Transverse colon (tissue), 4 donors: ENCODE results near the gene ARF1.

Source experiments
- EP300 ChIP-seq: sonication (generic); formaldehyde crosslinking; IDR thresholded peaks from one replicate; pipeline ENCODE4 v1.6.1; 2017; ENCODE audit warnings: antibody characterized with exemption, low read depth
- POLR2A ChIP-seq: fragments of 450-650 bp; IDR thresholded peaks from one replicate; pipeline ENCODE4 v1.6.1; 2016; ENCODE audit warnings: antibody characterized with exemption, mild to moderate bottlenecking, moderate library complexity
- POLR2AphosphoS5 ChIP-seq, 3 donors: sonication (generic); formaldehyde crosslinking; IDR thresholded peaks; one replicate each; pipeline ENCODE4 v1.6.1; 2016; ENCODE audit warnings: antibody characterized with exemption in 3 of 3
- TF ChIP-seq, protein P1 (sequence below), 5 experiments: fragments of 200-600 bp in 3 of 5; fragments of 450-650 bp in 2 of 5; sonication (generic) in 3 of 5; IDR thresholded peaks; 1 replicate in 2 of 5; 2 replicates in 3 of 5; pipeline ENCODE4 v1.5.1; 2016 to 2017; ENCODE audit warnings: antibody characterized with exemption in 5 of 5, inconsistent platforms in 3 of 5, mild to moderate bottlenecking in 2 of 5, moderate library complexity in 1 of 5

- TF ChIP-seq, protein P1, sequence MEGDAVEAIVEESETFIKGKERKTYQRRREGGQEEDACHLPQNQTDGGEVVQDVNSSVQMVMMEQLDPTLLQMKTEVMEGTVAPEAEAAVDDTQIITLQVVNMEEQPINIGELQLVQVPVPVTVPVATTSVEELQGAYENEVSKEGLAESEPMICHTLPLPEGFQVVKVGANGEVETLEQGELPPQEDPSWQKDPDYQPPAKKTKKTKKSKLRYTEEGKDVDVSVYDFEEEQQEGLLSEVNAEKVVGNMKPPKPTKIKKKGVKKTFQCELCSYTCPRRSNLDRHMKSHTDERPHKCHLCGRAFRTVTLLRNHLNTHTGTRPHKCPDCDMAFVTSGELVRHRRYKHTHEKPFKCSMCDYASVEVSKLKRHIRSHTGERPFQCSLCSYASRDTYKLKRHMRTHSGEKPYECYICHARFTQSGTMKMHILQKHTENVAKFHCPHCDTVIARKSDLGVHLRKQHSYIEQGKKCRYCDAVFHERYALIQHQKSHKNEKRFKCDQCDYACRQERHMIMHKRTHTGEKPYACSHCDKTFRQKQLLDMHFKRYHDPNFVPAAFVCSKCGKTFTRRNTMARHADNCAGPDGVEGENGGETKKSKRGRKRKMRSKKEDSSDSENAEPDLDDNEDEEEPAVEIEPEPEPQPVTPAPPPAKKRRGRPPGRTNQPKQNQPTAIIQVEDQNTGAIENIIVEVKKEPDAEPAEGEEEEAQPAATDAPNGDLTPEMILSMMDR (IDR thresholded peaks at IDR 0.05), result no peak
- TF ChIP-seq EP300 (no peak), POLR2A (no peak), POLR2AphosphoS5 (IDR thresholded peaks at IDR 0.05) (no peak)
These were observed 6.3 kb downstream of the ARF1 start for GRCh38 chr1:228088586-228089498.
